CD4-positive, alpha-beta T cell treated with Interleukin-10 for 1 hour (primary cell): ENCODE measurements around the gene RENBP.

ENCODE experiments used
- DNase-seq: peaks from one replicate; pipeline ENCODE4 v3.0.0-alpha.2; 2020

Gene RENBP

GRCh38 chrX:153953342-153953830, 8.9 kb upstream of the RENBP start:
- DNase-seq, result peak; percentile 81

- DNase-seq, result no peak
Measured at GRCh38 chrX:153952373-153953026, 8.1 kb upstream of the RENBP start.

DNA sequence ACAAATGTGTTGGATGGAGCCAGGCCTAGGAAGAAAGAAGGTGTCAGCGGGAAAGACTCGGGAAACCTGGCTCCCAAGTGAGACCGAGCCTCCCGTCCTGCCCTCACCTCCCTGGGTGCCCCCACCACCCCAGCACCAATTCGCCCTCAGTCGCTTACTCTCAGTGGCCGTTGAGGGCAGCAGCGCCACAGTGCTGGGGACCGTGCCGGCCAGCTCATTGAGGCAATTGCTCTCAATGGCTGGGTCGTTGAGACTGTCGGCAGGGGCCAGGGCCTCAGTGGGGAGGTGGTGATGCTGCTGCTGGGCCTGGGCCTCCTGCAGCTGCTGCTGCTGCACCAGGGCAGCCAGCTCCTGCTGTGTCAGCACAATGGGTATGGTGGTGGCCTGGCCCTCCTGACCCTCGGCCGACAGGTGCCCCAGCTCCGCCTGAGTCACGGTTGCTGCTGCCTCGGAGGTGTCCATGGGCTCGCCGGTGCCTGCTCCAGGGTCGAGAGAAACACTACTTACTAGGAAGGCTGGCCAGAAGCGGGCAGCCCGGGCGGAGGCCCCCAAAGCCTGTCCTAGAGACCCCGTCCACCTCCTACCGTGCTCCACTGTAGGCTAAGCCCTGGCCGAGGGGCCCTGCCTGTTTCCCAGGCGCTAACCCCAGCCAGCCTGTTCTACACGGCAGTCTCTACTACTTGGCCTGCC, 7.4 kb upstream of the RENBP start:
- DNase-seq, result no peak

DNA sequence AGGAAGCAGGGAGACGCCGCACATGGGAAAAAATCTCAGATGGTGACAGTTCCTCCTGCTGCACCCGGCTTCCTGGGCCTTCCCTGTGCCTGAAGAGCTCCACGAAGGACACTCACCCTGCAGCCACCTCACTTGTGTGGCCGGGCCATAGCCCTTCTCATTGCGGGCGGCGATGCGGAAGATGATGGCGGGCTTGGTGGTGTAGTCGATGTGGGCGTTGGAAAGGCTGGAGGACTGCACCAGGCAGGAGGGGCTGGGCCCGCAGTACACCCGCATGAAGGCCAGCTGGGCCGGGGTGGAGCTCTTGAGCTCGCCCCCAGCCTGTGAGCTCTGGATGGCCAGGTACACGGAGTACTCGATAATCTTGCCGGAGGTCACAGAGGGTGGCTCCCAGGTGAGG, 5.7 kb upstream of the RENBP start:
- no peak for DNase-seq

DNA sequence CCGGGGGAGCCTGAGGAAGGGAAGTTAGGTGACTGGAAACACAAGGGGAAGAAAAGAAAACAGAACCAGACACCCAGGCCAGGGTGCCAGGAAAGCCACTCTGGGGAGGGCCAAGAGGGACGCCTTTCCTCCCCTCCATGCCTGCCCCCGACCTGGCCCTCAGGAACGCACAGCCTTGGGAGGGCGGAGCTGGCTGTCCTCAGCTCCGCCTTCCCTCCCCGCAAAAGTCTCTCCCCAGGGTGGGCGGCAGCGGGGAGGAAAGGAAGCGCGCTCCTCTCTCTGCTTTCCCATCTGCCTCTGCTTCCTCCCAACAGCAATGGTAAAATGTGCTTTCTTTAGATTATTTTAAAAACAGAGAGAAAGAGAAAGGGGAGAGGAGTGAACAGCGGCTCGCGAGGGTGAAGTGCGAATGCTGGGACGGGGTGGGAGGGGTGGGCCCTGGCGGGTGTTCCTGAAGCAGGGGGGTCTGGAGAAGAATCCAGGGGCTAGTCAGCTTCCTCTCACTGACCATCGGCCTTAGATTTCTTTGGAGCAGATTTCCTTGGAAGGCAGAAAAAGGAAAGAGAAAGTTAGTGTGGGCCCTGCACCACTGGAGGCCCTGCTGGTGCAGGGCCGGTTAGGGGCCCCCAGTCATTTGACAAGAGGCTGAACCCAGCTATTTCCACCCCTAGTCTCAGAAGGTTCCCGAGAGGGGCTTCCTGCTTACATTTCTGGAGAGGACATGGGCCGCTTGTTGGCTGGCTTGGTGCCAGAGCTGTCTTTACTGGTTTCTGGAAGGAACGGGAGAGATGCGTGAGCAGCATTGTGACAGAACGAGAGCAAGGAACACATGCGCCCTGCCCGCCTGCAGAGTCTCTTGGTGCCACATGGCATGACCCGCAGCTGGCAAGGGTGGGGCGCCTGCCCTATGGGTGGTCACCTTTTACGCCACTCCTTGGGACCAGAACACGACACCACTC, 4.7 kb upstream of the RENBP start:
- no peak for DNase-seq

- DNase-seq, result no peak
Measured at GRCh38 chrX:153948002-153948466, 3.6 kb upstream of the RENBP start.

- DNase-seq, result peak; percentile 85
Measured at GRCh38 chrX:153947009-153947769, 2.7 kb upstream of the RENBP start.

- no peak for DNase-seq
Measured at GRCh38 chrX:153945956-153946943, 1.8 kb upstream of the RENBP start.

- no peak for DNase-seq
Measured at GRCh38 chrX:153944800-153945150, 332 bp upstream of the RENBP start.

GRCh38 chrX:153941336-153942252, 2.8 kb downstream of the RENBP start:
- no peak for DNase-seq

GRCh38 chrX:153939573-153939972, 4.9 kb downstream of the RENBP start:
- no peak for DNase-seq

DNA sequence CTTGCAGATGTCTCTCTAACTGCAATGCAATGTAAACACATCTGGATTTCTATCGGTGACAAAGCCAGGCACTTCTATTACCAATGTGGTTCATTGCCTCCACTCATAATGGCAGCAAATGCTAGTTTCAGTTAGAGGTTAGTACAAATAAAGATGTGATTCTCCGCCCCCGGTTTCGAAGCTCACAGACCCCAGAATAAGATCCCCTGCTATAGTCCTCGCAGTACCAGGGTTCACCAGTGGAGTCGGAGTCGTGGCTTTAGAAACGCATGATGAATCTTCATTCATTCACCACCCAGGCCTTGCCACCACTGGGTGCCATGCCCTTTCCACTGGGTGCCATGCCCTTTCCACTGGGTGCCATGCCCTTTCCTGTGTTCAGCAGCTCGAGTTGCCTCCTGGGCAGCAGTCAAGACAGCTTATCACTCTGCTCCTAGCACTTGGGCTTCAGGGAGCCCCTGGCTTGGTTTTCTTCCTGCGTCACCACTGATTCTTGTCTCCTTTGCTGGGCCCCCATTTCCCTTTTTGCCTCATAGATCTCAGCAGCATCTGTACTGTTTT, 6.1 kb downstream of the RENBP start:
- DNase-seq, result no peak

- no peak for DNase-seq
Measured at GRCh38 chrX:153937056-153937455, 7.4 kb downstream of the RENBP start.

DNA sequence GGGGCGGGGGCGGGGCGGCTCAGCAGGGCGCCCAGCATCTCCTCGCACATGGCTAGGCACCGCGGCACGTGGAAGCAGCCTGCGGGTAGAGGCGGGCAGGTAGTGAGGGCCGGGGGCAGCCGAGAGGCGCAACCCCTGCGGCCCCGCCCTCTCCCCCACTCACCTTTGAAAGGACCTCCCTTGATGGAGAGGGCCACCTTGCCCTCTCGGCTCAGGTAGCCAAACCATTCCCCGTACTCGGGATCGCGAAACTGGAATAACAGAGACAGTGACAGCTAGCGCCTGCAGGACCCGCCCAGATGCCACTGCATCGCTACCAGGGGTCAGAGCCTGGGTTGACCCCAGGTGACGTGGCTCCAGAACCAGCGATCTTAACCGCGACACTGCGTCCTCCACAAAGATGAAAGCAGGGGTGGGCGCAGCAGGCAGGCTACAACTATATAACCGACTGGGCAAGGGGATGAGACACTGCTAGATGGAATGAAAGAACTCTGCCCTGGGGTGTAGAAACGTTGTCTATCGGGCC, 9.1 kb downstream of the RENBP start:
- DNase-seq, result no peak

DNA sequence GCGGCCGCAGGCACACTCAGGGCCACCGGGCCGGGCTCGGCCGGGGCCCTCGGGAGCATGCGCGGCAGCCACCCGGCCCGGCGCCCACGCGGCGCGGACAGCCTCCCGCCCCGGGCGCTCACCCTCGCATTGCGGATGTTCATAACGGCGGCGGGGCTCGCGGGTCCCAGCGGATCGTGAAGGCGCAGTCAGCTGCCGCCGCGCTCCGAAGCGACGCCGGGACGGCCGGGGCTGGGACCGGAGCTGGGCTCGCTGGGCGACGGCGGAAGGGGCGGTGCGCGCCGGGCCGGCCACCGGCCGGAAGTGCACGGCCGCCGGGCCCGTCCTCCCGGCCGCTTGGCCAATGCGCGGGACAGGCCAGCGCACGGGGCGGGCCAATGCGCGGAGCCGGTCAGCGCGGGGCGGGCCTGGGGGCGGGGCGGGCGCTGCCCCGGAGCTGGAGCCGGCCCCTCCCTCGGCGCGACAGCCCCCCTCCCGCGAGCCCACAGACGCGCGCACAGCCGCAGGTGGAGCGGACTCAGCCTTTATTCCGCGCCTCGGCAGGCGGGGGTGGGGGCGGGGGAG, 9.6 kb downstream of the RENBP start, which contains the start of gene NAA10:
Gene NAA10, minus strand, starts transcription at position 276 of the 564 bp plus-strand sequence. Its CDS starts 133 bp downstream, at position 143.
- peak; percentile 71 for DNase-seq

- no peak for DNase-seq
Measured at GRCh38 chrX:153934148-153934761, 10.2 kb downstream of the RENBP start.

- no peak for DNase-seq
Measured at GRCh38 chrX:153933748-153934147, 10.7 kb downstream of the RENBP start.

GRCh38 chrX:153932220-153932915, 12.1 kb downstream of the RENBP start:
- no peak for DNase-seq
